ENCODE measurements around the gene DENND2D.

DENND2D gene

GRCh38 chr1:111222308-111223125 lies 22.1 kb upstream of the DENND2D start:
- TF ChIP-seq CTCF (IDR thresholded peaks at IDR 0.05; ENCODE audit: extremely low read depth, insufficient read depth, missing control alignments) = peak; percentile 94
- peak; percentile 51 for DNase-seq (ENCODE audit: low spot score)
- in situ Hi-C loops (cut with MboI; ENCODE audit: low pct_unique_long_range_greater_than_20kb, low sequenced_read_pairs, unreplicated experiment) = loop anchor here (10.0 to 25.0 kb wide), 4 partner anchors 172 to 540 kb away; partner anchors contain the start of genes ATP5PB, DDX20, RAP1A and WDR77

- peak; percentile 65 for DNase-seq (ENCODE audit: low spot score)
- TF ChIP-seq CTCF (IDR thresholded peaks at IDR 0.05; ENCODE audit: extremely low read depth, insufficient read depth, missing control alignments) = peak; percentile 28
- in situ Hi-C loops (cut with MboI; ENCODE audit: low pct_unique_long_range_greater_than_20kb, low sequenced_read_pairs, unreplicated experiment) = loop anchor here (10.0 to 25.0 kb wide), 4 partner anchors 173 to 541 kb away; partner anchors contain the start of genes ATP5PB, DDX20, RAP1A and WDR77
Measured at GRCh38 chr1:111221633-111222291, 21.3 kb upstream of the DENND2D start.

- in situ Hi-C loops (cut with MboI; ENCODE audit: low pct_unique_long_range_greater_than_20kb, low sequenced_read_pairs, unreplicated experiment) = loop anchor here (10.0 to 25.0 kb wide), 4 partner anchors 174 to 541 kb away; partner anchors contain the start of genes ATP5PB, DDX20, RAP1A and WDR77
- TF ChIP-seq CTCF (IDR thresholded peaks at IDR 0.05; ENCODE audit: extremely low read depth, insufficient read depth, missing control alignments) = no peak
- DNase-seq (ENCODE audit: low spot score) = no peak
Measured at GRCh38 chr1:111221276-111221632, 20.8 kb upstream of the DENND2D start.

- no peak for TF ChIP-seq CTCF (IDR thresholded peaks at IDR 0.05; ENCODE audit: extremely low read depth, insufficient read depth, missing control alignments)
- DNase-seq (ENCODE audit: low spot score) = no peak
- in situ Hi-C loops (cut with MboI; ENCODE audit: low pct_unique_long_range_greater_than_20kb, low sequenced_read_pairs, unreplicated experiment) = loop anchor here (10.0 to 25.0 kb wide), 4 partner anchors 174 to 542 kb away; partner anchors contain the start of genes ATP5PB, DDX20, RAP1A and WDR77
Measured at GRCh38 chr1:111220302-111220890, 19.9 kb upstream of the DENND2D start.

GRCh38 chr1:111219557-111220286 lies 19.3 kb upstream of the DENND2D start:
- no peak for DNase-seq (ENCODE audit: low spot score)
- in situ Hi-C loops (cut with MboI; ENCODE audit: low pct_unique_long_range_greater_than_20kb, low sequenced_read_pairs, unreplicated experiment) = loop anchor here (10.0 to 25.0 kb wide), 4 partner anchors 175 to 543 kb away; partner anchors contain the start of genes ATP5PB, DDX20, RAP1A and WDR77
- no peak for TF ChIP-seq CTCF (IDR thresholded peaks at IDR 0.05; ENCODE audit: extremely low read depth, insufficient read depth, missing control alignments)
